ENCODE results near the gene SMARCE1.
"Not testable (repeated sequence)": the region's sequence is repeated elsewhere in the genome, so short reads cannot be mapped to it uniquely, and the experiment has no call there.

The SMARCE1 gene

DNA sequence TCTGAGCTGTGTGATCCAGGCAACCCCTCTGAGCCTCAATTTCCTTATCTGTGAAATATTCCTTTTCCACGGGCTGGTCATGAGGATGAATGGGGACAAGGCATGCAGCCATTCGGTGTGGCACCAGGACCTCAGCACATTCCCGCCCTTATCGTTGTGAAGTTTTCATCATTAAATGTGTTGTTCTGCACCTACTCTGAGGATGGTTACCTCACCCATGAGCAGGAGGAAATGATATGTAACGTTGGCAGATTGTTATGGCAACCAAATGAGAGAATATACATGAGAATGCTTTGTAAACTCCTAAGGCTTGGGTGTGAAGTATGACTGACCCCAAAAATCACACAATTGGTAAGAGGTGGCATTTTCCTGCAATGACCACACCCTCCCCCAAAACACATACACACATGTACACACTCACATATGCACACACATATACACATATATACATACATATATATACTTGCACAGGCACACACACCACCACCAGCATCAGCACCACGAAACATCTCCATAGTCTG is 39.5 kb downstream of the SMARCE1 start:
- DNase-seq: no peak

DNA sequence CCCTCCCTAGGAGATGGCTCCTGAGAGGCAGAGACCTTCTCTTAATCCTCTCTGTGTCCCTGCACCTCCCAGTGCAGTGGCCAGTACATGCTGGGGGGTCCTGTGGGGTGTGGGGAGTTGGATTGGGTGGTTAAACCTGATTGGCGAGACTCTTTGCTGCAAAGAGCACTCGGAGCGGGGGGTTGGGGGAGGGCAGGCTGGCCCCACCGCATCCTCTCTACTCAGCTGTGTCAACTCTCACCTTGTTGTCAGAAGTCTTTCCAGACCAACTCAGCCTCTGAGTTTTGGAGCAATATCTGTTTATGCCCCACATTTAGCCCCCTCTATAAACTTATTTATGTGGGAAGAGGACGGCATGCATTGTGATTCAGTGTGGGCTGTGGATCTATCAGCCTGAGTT is 40.0 kb downstream of the SMARCE1 start:
- peak; percentile 61 for DNase-seq

DNA sequence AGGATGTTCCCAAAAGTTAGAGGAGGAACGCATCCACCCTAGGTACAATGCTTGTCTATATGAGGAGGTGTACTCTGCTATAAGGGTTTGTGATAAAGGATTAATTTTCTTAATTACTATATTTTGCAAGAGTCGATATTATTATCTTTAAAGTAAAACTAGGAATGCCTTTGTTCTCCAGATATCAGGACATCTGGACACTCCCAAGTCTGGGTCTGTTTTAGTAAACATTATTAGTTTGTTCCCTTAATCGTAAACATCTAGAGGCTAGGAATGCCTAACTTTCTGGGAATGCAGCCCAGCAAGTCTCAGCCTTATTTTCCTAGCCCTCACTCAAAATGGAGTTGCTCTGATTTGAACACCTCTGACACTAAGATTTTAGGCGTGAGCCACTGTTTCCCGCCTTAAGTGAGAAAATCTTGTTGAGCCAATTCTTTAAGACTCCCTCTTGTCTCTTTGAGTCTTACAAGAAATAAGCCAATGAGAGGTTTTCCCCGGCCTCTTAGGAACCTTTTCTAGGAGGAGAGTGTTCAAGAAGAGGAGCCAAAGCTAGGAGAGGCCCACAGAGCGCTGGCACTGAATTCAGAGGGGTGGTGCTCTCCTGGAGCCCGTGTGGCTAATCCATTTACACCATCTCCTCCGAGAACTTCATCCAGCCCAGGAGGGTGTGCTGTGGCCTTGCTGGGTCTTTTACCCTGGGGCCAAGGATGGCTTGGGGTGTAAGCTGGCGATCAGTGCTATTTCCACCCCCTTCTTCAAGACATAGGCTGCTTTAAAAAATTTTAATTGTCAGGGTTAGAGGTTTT is 40.9 kb downstream of the SMARCE1 start:
- no peak for DNase-seq

DNA sequence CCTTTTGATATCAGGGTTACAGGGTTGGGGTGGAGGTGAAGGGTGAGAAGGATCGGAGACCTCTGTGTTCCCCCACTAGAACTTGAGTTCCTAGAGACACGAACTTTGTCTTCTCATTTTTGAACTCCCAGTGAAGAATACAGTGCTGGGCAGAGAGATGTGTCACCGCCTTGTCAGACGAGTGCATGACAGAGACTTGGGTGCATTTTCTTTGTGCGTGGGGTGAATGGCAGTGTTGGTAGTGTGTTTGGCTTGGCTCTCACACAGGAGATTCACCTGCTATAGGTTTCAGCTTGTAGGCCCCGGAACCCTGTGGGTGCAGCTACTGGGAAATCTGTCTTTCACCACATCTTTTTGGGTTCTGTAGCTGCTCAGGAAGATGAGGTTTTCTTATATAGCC is 42.3 kb downstream of the SMARCE1 start:
- peak; percentile 61 for DNase-seq

DNA sequence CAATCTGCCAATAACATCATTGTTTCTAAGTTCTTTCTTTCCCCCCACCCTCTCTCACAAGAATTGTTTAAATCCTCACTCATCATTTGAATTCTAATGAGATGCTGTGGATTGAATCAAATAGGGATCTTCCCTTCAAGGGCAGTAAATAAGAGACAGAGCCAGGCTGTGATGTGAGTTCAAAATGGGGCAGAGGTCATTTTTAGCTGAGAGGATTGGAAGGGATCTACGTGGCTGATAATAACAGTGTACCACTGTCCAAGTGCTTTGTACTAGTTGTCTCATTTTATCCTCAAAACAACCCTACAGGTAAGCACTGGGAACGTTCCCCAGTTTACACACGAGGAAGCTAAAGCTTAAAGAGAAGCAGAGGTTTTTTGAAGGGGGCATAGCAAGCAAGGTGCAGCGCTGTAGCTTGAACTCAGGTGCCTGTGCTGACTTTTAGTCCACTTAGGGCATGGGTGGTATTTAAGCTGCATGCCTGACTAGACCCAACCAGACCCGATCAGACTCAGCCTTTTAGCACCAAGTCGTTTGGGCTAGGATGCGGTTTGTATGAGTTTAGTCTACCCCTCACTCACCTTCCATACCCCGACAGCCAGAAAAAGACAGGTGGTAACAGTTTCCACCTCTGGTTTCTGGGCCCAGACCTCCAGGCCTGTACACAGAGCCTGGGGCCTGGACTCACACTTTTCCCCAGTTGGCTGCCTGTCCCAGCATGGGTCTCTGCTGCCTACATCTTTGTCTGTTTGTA is 43.1 kb downstream of the SMARCE1 start:
- DNase-seq: no peak

DNA sequence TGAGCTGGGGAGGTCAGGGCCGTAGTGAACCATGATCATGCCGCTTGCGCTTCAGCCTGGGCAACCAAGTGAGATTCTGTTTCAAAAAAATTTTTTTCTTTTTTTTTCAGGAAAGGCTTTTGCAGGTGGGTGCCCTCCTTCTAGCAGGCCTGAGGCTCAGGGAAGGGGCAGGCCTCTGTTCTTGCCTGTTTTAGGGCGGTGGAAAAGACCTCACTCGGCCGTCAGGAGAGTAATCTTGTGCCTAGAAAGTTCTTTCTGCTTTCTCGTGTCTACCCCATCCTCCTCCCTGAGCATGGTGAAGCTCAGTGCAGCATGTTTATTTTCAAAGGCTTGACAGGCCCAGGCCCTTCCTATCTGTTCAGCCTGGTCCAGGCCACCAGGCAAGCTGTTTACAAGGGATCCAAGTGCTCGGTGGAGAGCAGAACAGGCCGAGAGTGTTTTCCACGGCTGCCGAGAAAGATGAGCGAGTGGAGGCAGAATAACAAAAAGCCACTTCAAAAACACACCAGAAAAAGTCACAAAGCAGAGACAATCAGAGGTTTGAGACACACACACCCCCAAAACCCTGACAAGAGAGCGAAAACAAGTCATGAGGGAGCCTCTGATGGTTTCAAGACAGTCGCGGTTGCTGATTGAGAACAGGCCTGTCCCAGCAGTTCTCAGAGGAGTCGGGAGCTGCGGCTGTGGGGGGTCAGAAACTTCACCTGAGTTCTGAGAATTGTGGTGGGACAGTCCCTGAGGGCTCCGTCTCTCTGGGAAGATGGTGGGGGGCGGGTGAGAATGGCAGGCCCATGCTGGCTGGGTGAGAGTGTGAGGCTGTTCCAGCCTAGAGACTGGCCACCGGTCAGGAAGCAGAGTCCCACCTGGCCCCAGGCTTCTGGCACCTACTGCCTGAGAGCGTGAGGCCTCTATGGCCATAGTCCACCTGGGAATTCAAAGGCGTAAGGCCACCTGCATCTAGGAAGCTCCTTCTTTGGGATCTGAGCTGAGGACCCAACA is 44.9 kb downstream of the SMARCE1 start:
- DNase-seq: peak; percentile 66

DNA sequence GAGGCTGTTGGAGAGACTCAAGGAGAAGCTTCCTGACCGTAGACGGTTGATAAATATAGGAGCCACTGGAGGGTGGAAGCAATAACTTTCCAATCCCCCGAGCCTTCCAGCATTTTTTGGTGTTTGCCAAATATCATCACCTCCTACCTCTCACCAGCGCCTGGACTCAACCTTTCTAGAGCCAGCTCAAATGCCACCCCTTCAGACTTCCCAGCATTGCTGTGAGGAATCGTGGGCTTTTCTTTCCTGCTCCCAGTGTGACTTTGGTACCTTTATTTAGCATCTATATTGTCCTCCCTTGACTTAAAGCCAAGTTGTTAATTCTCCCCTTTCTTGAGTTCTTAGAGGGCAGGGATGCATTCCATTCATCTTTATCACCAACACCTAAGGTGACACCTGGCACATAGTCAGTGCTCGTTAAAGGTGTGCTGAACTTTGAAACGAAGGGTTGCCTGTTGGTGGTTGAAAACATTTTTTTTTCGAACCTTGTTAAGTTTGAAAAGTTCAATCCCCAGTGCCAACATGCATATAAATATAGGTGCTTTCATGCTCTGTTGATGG is 47.1 kb downstream of the SMARCE1 start:
- DNase-seq: no peak

DNA sequence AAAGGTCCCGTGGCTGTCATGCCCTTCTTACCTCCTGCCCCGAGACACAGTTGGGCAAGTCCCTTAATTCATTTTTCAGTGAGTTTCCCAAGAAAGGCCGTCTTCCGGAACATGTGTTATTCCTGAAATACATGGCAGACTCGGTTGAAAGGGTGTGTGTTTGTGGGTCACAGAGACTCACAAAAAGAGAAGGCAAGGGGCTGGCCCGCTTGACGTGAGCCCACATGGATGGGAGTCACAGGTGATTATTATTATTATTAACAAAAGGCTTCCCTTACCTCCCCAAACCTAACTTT is 48.2 kb downstream of the SMARCE1 start:
- DNase-seq: no peak

DNA sequence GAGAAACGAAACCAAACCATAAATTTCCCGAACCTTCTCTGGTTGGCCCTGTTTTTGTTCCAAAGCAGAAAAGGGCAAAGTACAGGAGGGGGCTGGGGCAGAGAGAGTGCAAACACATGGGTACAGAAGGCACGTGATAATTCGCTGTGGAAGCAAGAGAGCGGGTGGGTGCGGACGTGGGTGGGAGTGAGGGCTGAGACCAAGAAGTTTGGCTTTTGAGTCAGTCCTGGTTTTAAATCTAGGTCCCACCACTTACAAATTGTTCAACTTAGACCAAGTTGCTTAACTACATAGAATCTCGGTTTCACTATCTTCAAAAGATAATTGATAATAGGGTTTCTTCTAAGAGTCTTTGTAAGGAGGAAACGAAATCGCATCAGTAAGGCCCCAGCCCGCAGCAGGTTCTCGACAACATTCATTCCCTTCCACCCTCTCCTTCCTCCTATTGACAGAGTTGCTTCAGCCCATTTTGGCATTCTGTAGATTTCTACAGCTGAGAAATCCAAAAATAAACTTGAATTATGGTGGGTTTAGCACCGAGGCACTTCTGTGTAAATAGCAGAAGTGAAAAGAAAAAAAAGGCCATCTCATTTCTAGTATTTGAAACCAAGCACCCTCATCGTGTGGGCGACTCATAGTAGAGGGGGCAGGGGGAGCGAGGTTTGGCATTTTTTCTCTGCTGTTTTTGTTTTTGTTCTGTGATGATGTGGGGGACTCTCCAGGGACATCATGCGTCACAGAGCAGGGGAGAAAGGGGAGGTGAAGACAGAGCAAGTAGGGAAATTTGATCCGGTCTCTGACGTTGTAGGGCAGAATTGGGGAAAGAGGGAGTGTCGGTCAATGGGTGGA is 48.8 kb downstream of the SMARCE1 start:
- DNase-seq: peak; percentile 61

DNA sequence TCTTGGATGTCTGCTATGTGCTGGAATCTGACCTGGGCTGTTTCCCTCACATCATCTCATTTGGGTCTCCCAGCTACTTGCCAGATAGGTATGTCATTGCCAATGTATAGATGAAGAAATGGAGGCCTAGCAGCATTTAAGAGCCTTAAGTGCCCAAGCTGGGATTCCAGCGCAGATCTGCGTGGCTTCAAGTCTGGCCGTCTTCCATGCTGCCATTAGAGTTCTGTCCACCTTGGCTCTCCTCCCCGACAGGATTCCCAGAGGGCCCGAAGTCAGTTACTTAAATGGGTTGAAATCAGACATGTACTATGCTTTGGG is 49.4 kb downstream of the SMARCE1 start:
- DNase-seq: no peak

DNA sequence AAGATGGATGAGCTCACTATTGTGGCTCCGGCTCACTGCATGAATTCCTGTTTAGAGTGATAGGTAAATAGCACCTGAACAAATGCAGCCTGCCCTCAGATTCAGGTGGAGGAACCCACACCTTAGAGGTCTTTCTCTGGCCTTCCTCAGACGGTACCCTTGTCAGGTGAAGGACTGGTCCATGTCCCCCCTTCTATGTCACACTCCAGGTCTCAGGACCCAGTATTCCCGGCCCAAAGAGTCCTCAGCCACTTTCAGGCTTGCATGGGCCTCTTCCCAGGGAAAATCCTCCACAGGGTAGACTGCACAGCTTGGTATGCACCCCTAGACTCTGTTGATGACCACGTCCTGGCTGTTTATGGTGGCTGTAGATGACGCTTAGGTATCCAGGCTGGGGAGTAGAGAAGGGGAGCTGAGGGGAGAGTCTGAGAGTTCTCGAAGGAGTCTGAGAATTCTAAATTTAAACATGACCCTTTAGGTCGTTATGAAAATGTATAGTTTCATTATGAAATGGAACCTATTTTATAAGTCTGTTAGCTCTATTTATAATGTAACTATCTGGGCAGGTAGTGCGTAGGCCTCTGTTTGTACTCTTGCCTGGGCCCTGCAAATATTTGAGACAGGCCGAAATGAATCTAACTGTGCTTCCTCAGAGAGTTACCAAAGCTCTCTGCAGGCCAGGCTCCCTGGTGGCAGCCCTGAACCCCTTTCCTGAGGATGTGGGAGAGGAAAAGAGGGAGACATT is 49.9 kb downstream of the SMARCE1 start:
- DNase-seq: no peak

DNA sequence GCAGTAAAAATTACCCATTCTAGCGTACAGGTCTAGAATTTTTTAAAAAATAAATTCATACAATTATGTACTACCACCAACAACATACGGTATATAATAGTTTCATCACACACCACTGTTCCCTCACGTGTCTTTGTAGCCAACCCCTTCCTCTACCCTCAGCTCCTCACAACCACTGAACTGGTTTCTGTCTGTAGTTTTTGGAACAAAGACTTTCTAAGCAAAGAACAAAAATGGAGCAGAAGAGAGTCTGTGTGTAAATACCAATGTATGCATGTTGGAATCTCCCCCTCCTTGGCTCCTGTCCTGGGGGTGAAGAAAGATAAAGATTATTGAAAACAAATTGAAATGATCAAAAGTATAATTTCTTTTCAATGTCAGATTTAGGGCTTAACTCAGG is 50.5 kb downstream of the SMARCE1 start:
- no peak for DNase-seq

DNA sequence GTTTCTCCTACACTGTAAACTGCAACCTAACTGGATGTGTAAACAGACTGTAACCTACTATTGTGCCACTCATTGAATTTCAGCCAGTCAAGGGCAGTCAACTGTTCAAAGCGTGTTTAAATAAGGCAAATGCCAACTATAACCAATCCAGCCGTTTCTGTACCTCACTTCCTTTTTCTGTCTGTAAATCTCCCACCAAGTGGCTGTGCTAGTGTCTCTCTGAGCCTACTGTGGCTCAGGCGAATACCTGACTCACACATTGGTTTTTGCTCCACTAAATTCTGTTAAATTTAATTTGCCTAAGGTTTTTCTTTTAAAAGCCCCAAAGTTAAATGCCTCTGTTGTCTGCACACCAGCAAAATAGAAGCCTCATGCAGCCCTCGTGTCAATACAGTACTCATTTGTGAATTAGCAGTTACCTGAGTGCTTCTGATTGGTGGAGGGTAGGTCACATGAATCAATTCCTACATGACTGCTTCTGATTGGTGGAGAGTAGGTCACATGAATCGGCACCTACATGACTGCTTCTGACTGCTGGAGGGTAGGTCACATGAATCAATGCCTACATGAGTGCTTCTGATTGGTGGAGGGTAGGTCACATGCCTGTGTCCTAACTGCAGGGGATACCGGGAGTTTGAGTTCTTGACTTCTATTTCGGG is 51.2 kb downstream of the SMARCE1 start:
- no peak for DNase-seq

DNA sequence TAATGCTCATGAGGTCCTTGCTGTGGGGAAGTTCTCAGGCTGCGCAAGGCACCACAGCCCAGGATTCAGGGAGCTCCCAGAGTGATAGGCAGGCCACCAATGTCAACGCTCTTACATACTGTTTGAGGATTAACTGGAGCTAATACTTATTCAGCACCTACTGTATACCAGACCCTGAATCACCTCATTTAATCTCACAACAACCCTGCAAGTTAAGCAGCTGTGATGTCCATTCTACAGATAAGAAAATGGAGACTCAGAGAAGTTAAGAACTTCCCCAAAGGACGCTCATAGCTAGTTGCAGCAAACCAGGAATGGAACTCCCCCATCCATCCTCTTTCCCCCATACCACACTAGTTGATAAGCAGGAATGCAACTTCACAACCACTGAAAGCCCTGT is 56.9 kb downstream of the SMARCE1 start:
- DNase-seq: no peak

DNA sequence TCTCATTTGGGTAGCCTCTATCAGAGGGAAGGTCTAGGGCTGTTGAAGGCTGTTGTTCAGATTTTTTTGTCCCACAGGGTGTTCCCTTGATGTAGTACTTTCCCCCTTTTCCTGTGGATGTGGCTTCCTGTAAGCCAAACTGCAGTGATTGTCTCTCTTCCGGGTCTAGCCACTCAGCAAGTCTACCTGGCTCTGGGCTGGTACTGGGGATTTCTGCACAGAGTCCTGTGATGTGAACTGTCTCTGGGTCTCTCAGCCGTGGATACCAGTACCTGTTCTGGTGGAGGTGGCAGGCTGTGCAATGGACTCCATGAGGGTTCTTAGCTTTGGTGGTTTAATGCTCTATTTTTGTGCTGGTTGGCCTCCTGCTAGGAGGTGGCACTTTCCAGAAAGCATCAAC is 59.1 kb downstream of the SMARCE1 start:
- no peak for DNase-seq

DNA sequence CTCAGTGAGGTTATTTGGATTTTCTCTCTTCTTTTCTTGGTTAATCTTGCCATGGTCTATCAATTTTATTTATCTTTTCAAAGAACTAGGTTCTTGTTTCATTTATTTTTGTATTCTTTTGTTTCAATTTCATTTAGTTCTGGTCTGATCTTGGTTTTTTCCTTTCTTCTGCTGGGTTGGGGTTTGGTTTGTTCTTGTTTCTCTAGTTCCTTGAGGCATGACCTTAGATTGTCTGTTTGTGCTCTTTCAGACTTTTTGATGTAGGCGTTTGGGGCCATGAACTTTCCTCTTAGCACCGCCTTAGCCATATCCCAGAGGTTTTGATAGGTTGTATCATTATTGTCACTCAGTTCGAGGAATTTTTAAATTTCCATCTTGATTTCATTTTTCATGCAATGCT is 61.4 kb downstream of the SMARCE1 start:
- DNase-seq: not testable (repeated sequence)

DNA sequence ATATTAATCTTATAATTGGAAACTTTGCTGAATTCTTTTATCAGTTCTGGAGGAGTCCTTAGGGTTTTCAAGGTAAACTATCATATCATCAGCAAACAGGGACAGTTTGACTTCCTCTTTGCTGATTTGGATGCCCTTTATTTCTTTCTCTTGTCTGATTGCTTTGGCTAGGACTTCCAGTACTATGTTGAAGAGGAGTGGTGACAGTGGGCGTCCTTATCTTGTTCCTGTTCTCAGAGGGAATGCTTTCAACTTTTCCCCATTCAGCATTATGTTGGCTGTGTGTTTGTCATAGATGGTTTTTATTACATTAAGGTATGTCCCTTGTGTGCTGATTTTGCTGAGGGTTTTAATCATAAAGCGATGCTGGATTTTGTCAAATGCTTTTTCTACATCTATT is 62.7 kb downstream of the SMARCE1 start:
- DNase-seq: not testable (repeated sequence)

DNA sequence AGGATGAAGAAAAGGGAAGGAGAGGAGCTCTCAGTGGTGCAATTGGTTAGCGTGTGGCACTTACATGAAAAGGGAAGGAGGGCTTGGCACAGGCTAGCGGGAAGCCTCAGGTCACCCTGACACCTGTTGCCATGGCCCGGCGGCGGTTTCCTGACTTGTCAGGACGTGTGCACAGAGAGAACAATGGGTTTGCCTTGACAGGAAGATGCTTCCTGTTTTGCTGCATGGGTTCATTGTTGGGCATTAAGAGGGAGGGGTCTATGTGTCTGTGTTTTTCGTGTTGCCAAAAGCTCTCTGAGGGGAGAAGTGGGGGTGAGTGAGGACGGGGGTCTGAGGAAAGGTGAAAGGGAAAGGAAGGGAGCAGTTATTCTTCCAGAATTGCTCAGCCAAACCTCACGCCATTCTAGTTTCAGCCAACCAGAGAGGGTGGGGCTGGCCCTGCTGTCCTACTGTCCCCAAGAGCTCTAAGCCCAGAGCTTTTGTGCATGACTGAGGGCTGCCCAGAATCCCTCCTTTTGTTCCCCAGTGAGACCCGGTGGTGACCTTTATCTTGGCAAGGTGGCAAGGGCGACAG is 65.2 kb downstream of the SMARCE1 start:
- DNase-seq: peak; percentile 70

DNA sequence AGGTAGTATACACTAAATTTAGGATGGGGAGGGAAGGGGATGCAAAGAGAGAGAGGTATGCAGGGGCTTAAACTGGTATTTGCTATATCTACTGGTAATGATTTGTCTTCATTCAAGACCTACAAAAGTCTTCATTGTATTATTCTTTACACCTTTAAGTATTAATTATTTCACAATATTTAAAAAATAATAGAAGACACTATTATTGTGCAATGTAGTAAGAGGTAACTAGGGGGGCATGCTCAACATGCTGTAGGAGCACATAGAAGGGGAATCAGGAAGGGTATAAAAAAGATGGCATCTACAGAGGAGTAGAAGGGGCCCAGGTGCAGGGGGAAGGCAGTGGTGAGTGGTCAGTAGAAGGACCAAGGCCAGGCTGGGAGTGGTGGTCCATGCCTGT is 67.5 kb downstream of the SMARCE1 start:
- no peak for DNase-seq

DNA sequence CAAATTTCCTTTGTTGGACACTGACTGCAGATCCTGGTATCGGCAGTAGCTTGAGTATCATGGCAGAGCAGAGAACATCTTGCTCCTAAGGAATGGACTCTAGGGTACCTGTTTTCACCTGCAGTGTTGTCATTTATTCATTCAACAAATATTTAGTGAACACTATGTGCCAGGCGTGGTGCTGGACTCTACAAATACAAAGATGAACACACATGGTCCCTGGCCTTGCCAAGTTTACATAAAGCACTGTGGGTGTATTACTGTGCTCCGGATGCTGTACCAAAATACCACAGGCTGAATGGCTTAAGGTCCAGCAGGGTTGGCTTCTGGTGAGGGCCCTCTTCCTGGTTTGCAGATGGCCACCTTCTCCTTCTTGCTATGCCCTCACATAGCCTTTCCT is 68.1 kb downstream of the SMARCE1 start:
- no peak for DNase-seq
